ENCODE results near the gene WDR82. TPM values are rescaled to one million over a fixed set of nuclear protein-coding genes. Genes with fewer than 3 reads are reported as not detected.

WDR82 gene
- total and polyA plus RNA-seq, 2 of the 8 experiments (the other 6 are each of a cell fraction or from before 2014, with no cell fraction given), result 33.5 to 82.7 TPM

- Histone ChIP-seq H3K18ac (ENCODE audit: extremely low read depth, low read length) (no peak overlapping the region), H4K5ac (ENCODE audit: insufficient read length, low read depth, low read length) (no peak overlapping the region), H3K4me3 (ENCODE audit: extremely low read depth in 1 of 4, insufficient read depth in 2 of 4, low read depth in 3 of 4, low read length in 4 of 4) (no peak overlapping the region), H4K91ac (replicated peaks; ENCODE audit: insufficient read length, low read length) (no peak overlapping the region), H2AFZ (ENCODE audit: low read length) (no peak overlapping the region), H3K14ac (ENCODE audit: insufficient read length) (no peak overlapping the region), H2BK15ac (ENCODE audit: low read length) (no peak overlapping the region), H3K27me3 (replicated peaks in 1 of 4; ENCODE audit: control insufficient read depth in 3 of 4, extremely low read depth in 1 of 4, insufficient read depth in 3 of 4, low read length in 3 of 4) (peaks cover 0 to 8% (median 2%) of the 10 kb centered on the region in 4 experiments; a peak in 3 of 7 replicates), H3K9me3 (ENCODE audit: insufficient read depth in 2 of 2, low read depth in 1 of 2, low read length in 1 of 2) (no peaks in the 10 kb centered on the region), H3K79me1 (ENCODE audit: low read depth, low read length) (no peaks in the 10 kb centered on the region; the same call in 1 of the 2 replicates), H3K56ac (replicated peaks; ENCODE audit: insufficient read length, low read depth, low read length) (no peak overlapping the region), H2AK5ac (ENCODE audit: low read depth, low read length) (no peak overlapping the region), H3K4me2 (ENCODE audit: insufficient read depth in 1 of 2, low read depth in 2 of 2, low read length in 2 of 2) (no peak overlapping the region), H3K4ac (replicated peaks; ENCODE audit: insufficient read length, low read depth, low read length) (no peak overlapping the region), H2BK12ac (ENCODE audit: low read depth, low read length) (no peak overlapping the region), H4K20me1 (replicated peaks in 1 of 2; ENCODE audit: control insufficient read depth in 1 of 2, insufficient read depth in 2 of 2, low read length in 2 of 2) (no peaks in the 10 kb centered on the region), H3K79me2 (ENCODE audit: control insufficient read depth in 1 of 2, insufficient read depth in 2 of 2, low read length in 2 of 2) (no peaks in the 10 kb centered on the region), H4K8ac (ENCODE audit: extremely low read depth, insufficient read depth, low read length) (no peak overlapping the region), H2BK20ac (ENCODE audit: low read length) (no peak overlapping the region), H3K36me3 (ENCODE audit: control insufficient read depth in 2 of 4, insufficient read depth in 4 of 4, low read length in 3 of 4) (no peaks in the 10 kb centered on the region), H3K4me1 (replicated peaks in 1 of 4; ENCODE audit: control insufficient read depth in 3 of 4, insufficient read depth in 4 of 4, low read length in 3 of 4) (peaks cover 0 to 26% (median 20%) of the 10 kb centered on the region in 4 experiments; a peak in 6 of 7 replicates), H3K23ac (ENCODE audit: insufficient read length) (no peak overlapping the region), H3K9ac (replicated peaks in 1 of 4; ENCODE audit: extremely low read depth in 1 of 4, low read depth in 3 of 4, low read length in 3 of 4) (no peak overlapping the region), H2BK5ac (ENCODE audit: low read depth, low read length) (no peak overlapping the region), H3K27ac (ENCODE audit: low read depth, low read length) (no peak overlapping the region; the same call in 1 of the 2 replicates), H3K23me2 (ENCODE audit: low read depth, low read length) (peaks cover 16% of the 10 kb centered on the region), H2BK120ac (replicated peaks; ENCODE audit: low read depth, low read length) (no peak overlapping the region)
- ChIA-PET CTCF (ENCODE audit: partially characterized antibody) (interaction anchor here (0.7 to 15.3 kb wide), 16 partner anchors 8 to 243 kb away, joined by 3 to 198 read pairs (median 5); partner anchors contain the start of genes DNAH1, GLYCTK and WDR82), POLR2A (ENCODE audit: partially characterized antibody) (interaction anchor here (0.9 to 6.0 kb wide), 3 partner anchors 15 to 300 kb away, joined by 3 to 39 read pairs (median 3); partner anchors contain the start of genes RPL29 and WDR82)
- 92% methylated on average over 5 of the region's 5 CpGs; no CpG with 5 or more reads in 1 of the 2 experiments for WGBS, 2 experiments (ENCODE audit: extremely low coverage in 1 of 2, insufficient coverage in 1 of 2, insufficient read length in 1 of 2, insufficient replicate concordance in 2 of 2, low coverage in 1 of 2, low lambda C conversion rate in 2 of 2, missing lambda C conversion rate in 1 of 2)
- no peak for DNase-seq (ENCODE audit: low read depth in 1 of 2, low spot score in 2 of 2)
- no peak for FAIRE-seq
- no peak for TF ChIP-seq SAP30 (IDR thresholded peaks at IDR 0.05; ENCODE audit: insufficient read depth, insufficient replicate concordance, low read length)
- TF ChIP-seq POLR2AphosphoS5 (IDR thresholded peaks at IDR 0.05; ENCODE audit: low read depth, low read length), result no peak
- TF ChIP-seq SRF (IDR thresholded peaks at IDR 0.05; ENCODE audit: low read depth, low read length), result no peak
- TF ChIP-seq ATF3 (IDR thresholded peaks at IDR 0.05; ENCODE audit: insufficient read depth, low read depth, low read length), result no peak
- TF ChIP-seq CTBP2 (IDR thresholded peaks at IDR 0.05; ENCODE audit: borderline replicate concordance, insufficient read depth, insufficient read length, low read length), result no peak
- TF ChIP-seq HDAC6 (IDR thresholded peaks at IDR 0.05; ENCODE audit: low read depth, low read length), result no peak
- TF ChIP-seq RNF2 (IDR thresholded peaks at IDR 0.05; ENCODE audit: borderline replicate concordance, low read depth, low read length, missing control alignments, poor library complexity, severe bottlenecking), result no peak
- TF ChIP-seq, protein P1, sequence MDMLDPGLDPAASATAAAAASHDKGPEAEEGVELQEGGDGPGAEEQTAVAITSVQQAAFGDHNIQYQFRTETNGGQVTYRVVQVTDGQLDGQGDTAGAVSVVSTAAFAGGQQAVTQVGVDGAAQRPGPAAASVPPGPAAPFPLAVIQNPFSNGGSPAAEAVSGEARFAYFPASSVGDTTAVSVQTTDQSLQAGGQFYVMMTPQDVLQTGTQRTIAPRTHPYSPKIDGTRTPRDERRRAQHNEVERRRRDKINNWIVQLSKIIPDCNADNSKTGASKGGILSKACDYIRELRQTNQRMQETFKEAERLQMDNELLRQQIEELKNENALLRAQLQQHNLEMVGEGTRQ (IDR thresholded peaks at IDR 0.05; ENCODE audit: low read length), result no peak
- TF ChIP-seq TAF1 (IDR thresholded peaks at IDR 0.05; ENCODE audit: low read depth, low read length), result no peak
- no peak for TF ChIP-seq FOSL1 (IDR thresholded peaks at IDR 0.05; ENCODE audit: insufficient read depth, low read depth, low read length)
Measured at GRCh38 chr3:52295671-52296208, 17.3 kb upstream of the WDR82 start.
